Endodermal cell (in vitro differentiated cells): ENCODE measurements around the gene TST. TPM values are rescaled to one million over a fixed set of nuclear protein-coding genes. Genes with fewer than 3 reads are reported as not detected.

Source experiments
- DNase-seq: peaks from one replicate; pipeline ENCODE4 v3.0.0-alpha.2; 2017
- H3K27ac ChIP-seq: 2 replicates; pipeline ENCODE4 v1.5.1; 2013; ENCODE audit warnings: mild to moderate bottlenecking, low read depth, low read length, moderate library complexity
- H3K27me3 ChIP-seq: 2 replicates; pipeline ENCODE4 v1.6.1; 2013; ENCODE audit warnings: mild to moderate bottlenecking, low read length, moderate library complexity; ENCODE audit not compliant: insufficient read depth, control insufficient read depth, poor library complexity, severe bottlenecking
- H3K36me3 ChIP-seq: 2 replicates; pipeline ENCODE4 v1.7.0; 2013; ENCODE audit warnings: mild to moderate bottlenecking, low read length, moderate library complexity; ENCODE audit not compliant: control insufficient read depth, insufficient read depth
- H3K4me1 ChIP-seq: one replicate; pipeline ENCODE4 v1.7.0; 2013; ENCODE audit warnings: low read length; ENCODE audit not compliant: control insufficient read depth, insufficient read depth
- H3K4me3 ChIP-seq: 2 replicates; pipeline ENCODE4 v1.5.1; 2013; ENCODE audit warnings: mild to moderate bottlenecking, low read length, moderate library complexity
- H3K9ac ChIP-seq: 2 replicates; pipeline ENCODE4 v1.6.1; 2013; ENCODE audit warnings: mild to moderate bottlenecking, low read length, moderate library complexity; ENCODE audit not compliant: poor library complexity, severe bottlenecking; ENCODE audit errors: extremely low read depth
- H3K9me3 ChIP-seq: 2 replicates; pipeline ENCODE4 v1.6.1; 2013; ENCODE audit warnings: mild to moderate bottlenecking, low read length, moderate library complexity; ENCODE audit not compliant: control insufficient read depth
- H3K27ac Mint-ChIP-seq: 2 replicates; pipeline ENCODE4 v1.8.0; 2020; ENCODE audit warnings: mixed read lengths
- H3K27me3 Mint-ChIP-seq: 2 replicates; pipeline ENCODE4 v1.8.0; 2021; ENCODE audit warnings: mild to moderate bottlenecking, mixed read lengths; ENCODE audit not compliant: insufficient read depth
- H3K36me3 Mint-ChIP-seq: 2 replicates; pipeline ENCODE4 v1.8.0; 2020; ENCODE audit warnings: low read depth, mixed read lengths
- H3K4me1 Mint-ChIP-seq: 2 replicates; pipeline ENCODE4 v1.8.0; 2020; ENCODE audit warnings: mixed read lengths
- H3K4me3 Mint-ChIP-seq: 2 replicates; pipeline ENCODE4 v1.8.0; 2020; ENCODE audit warnings: mild to moderate bottlenecking, moderate library complexity, mixed read lengths
- H3K9me3 Mint-ChIP-seq: 2 replicates; pipeline ENCODE4 v1.8.0; 2020; ENCODE audit warnings: mild to moderate bottlenecking, mixed read lengths
- WGBS, 2 experiments: methylation state at CpG; one replicate each; pipeline versions ENCODE4 v1.1.5 to v1.1.7; 2013; ENCODE audit warnings: missing lambda C conversion rate in 2 of 2, mixed read lengths in 1 of 2; ENCODE audit not compliant: insufficient coverage in 1 of 2, insufficient read length in 1 of 2; 5-methylcytosine and 5-hydroxymethylcytosine counted together
- total RNA-seq, 2 donors: library from RNA; stranded (reverse); fragmentation: NEBNext Ultra II Directional in 1 of 2; extraction: Animal tissue kit (Norgen Biotek cat#: 25700) in 1 of 2; gene quantifications; 2 replicates in 1 of 2; 3 replicates in 1 of 2; pipeline ENCODE4 v1.2.1, GENCODE V29; 2021
- TF ChIP-seq, protein P1 (sequence below): fragments of 200-600 bp; sonication (generic); conservative IDR thresholded peaks from 2 replicates; pipeline ENCODE4 v1.5.0; 2021; ENCODE audit warnings: antibody characterized with exemption, mild to moderate bottlenecking

The TST gene
- total RNA-seq, 2 donors from 2014 or later = 38.2 to 48.3 TPM

DNA sequence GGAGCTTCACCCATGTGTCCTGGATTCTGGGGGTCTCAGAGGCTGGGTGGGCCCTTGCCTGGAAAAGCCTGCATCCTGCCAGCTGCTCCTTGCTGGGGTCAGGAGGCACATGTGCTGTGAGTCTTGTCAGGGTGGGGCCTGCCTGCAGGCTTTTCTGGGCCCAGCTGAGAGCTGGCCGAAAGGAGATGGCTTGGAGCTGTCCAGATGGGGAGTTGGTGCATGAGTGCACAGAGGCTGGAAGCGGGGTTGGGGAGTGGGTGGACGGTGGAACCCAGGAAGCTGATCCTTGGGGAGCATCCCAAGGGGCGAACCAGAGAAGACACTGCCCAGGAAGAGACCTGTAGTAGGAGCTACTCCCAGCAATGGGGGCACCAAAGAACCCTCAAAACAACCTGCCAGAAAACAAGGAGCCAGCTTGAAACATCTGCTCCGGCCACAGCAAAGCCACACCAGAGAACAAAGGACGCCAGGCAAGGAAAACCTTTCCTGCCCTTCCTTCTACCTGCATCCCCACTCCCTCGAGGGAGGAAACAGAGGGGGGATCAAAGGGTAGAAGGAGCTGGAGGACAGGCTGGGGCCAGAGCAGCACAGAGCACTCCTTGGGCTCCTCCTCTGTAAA lies 24.1 kb upstream of the TST start:
- Mint-ChIP-seq H3K36me3 (no peaks in the 10 kb centered on the region), H3K4me3 (no peak overlapping the region), H3K9me3 (no peaks in the 10 kb centered on the region), H3K27ac (no peak overlapping the region), H3K27me3 (peaks cover 2% of the 10 kb centered on the region), H3K4me1 (no peaks in the 10 kb centered on the region)
- Histone ChIP-seq H3K27ac (no peak overlapping the region), H3K4me1 (no peaks in the 10 kb centered on the region), H3K4me3 (no peak overlapping the region), H3K27me3 (no peaks in the 10 kb centered on the region), H3K36me3 (no peaks in the 10 kb centered on the region), H3K9ac (no peak overlapping the region), H3K9me3 (no peaks in the 10 kb centered on the region)
- 91 to 97% methylated on average over 6 to 7 of the region's 7 CpGs for WGBS, 2 experiments
- DNase-seq = no peak
- TF ChIP-seq, protein P1, sequence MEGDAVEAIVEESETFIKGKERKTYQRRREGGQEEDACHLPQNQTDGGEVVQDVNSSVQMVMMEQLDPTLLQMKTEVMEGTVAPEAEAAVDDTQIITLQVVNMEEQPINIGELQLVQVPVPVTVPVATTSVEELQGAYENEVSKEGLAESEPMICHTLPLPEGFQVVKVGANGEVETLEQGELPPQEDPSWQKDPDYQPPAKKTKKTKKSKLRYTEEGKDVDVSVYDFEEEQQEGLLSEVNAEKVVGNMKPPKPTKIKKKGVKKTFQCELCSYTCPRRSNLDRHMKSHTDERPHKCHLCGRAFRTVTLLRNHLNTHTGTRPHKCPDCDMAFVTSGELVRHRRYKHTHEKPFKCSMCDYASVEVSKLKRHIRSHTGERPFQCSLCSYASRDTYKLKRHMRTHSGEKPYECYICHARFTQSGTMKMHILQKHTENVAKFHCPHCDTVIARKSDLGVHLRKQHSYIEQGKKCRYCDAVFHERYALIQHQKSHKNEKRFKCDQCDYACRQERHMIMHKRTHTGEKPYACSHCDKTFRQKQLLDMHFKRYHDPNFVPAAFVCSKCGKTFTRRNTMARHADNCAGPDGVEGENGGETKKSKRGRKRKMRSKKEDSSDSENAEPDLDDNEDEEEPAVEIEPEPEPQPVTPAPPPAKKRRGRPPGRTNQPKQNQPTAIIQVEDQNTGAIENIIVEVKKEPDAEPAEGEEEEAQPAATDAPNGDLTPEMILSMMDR = no peak

DNA sequence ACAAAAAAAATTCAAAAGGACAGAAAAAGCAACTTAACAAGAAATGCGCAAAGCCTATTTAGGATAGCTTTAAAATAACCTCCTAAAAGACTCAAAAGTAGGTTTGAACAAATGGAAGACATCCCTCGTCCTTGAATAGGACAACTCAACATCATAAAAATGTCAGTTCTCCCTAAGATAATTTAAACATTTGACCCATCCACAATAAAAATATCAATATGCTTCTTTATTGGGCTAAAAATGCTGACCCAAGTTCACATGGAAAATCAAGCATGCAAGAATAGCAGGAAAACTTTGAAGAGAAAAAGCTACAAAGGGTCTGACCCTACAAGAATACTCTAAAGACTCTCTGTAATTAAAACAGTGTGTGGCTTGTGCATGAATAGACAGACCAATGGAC lies 20.2 kb upstream of the TST start:
- WGBS, 2 experiments = 83 to 96% methylated on average over 2 of the region's 2 CpGs
- DNase-seq = no peak

DNA sequence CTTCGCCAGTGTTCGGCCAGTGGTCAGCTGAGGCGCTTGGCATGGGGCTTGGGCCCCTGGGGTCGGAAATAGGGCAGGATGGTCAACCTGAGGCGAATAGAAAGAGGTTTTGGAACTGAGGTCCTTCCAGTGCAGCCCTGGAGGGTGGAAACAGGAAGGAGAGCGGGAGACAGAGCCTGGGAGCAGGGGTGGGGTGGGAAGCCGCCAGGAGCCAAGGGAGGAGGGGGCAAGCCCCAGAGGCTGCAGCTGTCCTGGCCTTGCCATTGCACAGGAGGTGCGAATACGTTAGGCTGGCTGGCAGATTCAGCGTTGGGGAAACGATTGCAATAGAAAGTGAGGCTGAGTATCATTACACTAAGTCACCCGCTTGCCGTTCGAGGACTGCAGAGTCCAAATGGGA lies 18.4 kb upstream of the TST start:
- DNase-seq = no peak

More for the DNA sequence above, 20.2 kb upstream of the TST start:
- no peaks in the 10 kb centered on the region for H3K9me3 ChIP-seq
- H3K9ac ChIP-seq = no peak overlapping the region
- no peak overlapping the region for H3K27ac ChIP-seq
- Mint-ChIP-seq H3K27ac (no peak overlapping the region), H3K36me3 (no peaks in the 10 kb centered on the region), H3K27me3 (peaks cover 9% of the 10 kb centered on the region), H3K4me3 (no peak overlapping the region), H3K4me1 (no peaks in the 10 kb centered on the region), H3K9me3 (no peaks in the 10 kb centered on the region)
- TF ChIP-seq, protein P1 = no peak
- no peak overlapping the region for H3K4me3 ChIP-seq
- no peaks in the 10 kb centered on the region for H3K27me3 ChIP-seq
- H3K36me3 ChIP-seq = no peaks in the 10 kb centered on the region
- H3K4me1 ChIP-seq = no peaks in the 10 kb centered on the region

More for the DNA sequence above, 18.4 kb upstream of the TST start:
- no peak overlapping the region for H3K4me3 Mint-ChIP-seq
- no peak overlapping the region for H3K4me3 ChIP-seq
- no peaks in the 10 kb centered on the region for H3K27me3 ChIP-seq
- H3K9ac ChIP-seq = no peak overlapping the region
- H3K36me3 Mint-ChIP-seq = no peaks in the 10 kb centered on the region
- no peaks in the 10 kb centered on the region for H3K36me3 ChIP-seq
- no peak overlapping the region for H3K27ac ChIP-seq
- 79% methylated on average over 8 to 14 of the region's 14 CpGs for WGBS, 2 experiments
- no peaks in the 10 kb centered on the region for H3K9me3 Mint-ChIP-seq
- peaks cover 10% of the 10 kb centered on the region for H3K4me1 Mint-ChIP-seq
- no peak overlapping the region for H3K27ac Mint-ChIP-seq
- TF ChIP-seq, protein P1 = no peak
- peaks cover 8% of the 10 kb centered on the region for H3K27me3 Mint-ChIP-seq
- H3K9me3 ChIP-seq = no peaks in the 10 kb centered on the region
- H3K4me1 ChIP-seq = no peaks in the 10 kb centered on the region
